HG02571 (cell line): ENCODE measurements around the gene CERK.

Source experiments
- ATAC-seq: cut with Tn5 transposase; IDR thresholded peaks from one replicate; pipeline ENCODE4 v1.9.1; 2021; ENCODE audit warnings: mild to moderate bottlenecking, moderate library complexity; ENCODE audit not compliant: unreplicated experiment

Gene CERK

DNA sequence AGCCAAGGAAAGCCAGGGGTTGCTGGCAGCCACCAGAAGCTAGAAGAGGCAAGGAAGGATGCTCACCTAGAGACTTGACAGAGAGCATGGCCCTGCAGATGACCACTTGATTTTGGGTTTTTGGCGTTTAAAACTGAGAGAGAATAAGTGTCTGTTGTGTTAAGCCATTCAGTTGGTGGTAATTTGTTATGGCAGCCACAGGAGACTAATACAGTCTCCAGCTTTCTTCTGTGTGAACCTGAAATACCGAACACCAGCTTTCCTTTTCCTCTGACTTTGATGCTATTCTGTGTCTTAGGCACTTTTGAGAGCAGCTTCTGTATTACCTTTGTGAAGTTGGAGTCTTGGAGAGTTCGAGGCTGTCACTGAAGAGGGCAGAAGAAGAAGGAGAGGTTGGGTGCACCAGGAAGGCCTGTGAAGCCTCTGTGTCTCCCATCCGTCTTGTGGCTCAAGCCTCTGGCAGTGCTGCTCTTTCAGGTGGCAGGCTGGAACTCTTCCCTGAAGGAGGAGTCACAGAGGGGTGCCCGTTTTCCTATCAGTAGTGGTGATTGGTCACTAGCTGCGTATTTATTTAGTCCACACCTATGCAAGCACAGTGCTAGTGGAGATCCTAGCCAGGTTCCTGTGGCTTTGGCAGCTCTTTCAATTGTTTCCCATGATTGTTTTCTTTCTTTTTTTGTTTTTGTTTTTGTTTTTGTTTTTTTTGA is 26.9 kb upstream of the CERK start:
- ATAC-seq, result no peak

DNA sequence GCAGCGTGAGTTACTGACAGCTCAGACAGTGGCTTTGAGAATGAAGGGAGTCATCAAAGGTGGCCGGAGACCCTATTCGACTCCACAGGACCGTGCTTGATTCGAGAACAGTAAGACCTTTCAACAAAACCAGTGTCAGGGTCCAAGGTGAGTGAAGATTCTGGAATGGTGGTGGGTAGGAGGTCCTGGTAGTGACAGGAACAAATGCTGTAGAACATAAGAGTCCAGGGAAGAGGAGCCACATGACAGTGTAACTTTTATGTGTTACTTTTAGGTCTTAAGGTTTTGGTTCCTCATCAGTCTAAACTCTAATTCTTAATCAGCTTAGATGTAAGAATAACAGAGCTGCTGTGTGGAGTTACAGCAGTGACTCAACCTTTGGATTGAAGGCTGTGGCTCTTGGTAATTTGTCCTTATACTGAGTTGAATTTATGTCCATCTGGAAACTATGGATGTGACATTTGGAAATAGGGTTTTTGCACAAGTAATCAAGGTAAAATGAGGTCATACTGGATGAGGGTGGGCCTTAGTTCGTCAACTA is 26.2 kb upstream of the CERK start:
- no peak for ATAC-seq

DNA sequence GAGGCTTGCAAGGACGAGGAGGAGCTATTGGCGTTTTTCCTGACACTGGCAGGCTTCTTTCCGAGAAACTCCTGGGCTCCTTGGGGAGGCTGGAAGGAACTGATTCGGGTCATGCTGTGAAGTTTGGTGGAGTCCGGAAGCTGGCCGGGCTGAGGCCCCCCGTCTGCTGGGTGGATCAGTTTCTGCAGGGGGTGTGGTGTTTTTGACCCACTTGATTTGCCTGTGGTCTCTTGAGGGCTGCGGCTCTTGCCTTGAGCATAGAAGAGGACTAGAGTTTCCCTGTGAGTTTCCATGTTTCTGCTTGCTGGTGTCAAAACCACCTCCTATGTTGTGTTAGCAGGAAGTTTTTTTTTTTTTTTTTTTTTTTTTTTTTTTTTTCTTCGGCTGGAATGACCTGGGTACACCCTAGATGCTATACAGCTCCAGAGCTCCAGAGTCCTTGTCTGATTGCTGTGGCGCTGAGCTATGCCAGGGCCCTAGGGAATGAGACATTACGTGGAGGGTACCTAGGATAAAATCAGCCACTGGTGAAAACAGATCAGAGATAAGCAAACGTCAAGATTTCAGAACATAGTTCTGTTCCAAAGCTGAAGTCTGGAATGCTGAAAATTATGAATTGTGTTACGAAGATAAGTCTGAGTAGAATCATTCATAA is 25.1 kb upstream of the CERK start:
- peak; percentile 54 for ATAC-seq

DNA sequence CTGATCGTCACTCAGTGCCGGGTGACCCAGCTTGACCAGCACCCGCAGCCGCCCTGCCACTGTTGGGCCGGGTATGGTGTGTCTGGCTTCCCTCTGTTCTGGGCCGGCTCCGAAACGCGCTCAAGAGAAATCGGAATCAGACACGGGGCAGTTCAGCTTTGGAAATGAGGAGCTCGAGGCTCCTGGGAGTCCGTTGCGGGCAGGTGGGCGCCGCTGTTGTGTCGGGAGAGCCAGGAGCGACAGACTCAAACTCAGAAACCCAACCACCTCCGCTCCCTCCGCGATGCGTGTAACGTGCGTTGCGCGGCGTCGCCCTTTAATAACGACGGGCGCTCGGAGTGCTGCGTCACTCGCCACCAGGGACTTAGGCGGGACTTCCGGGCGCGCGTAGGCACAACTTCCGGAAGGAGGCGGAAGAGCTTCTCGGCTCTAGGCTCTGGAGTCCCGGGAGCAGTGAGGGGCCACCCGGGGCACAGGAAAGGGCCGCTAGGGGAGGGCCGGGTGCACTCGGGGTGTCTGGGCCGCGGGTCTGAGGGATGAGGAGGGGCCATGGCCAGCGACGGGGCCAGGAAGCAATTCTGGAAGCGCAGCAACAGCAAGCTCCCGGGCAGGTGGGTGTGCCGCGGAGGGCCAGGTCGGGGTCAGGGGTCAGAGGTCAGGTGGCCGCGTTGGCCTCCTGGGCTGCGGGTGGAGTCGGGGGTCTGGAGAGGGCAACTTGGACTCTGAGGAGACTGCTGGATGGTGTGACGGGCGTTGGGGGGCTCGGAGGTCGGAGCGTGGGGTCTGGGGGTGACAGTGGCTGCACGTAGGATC is 24.4 kb upstream of the CERK start, which contains the start of gene TBC1D22A:
TSS of gene TBC1D22A (plus strand) at position 413 of the 813 bp plus-strand sequence. CDS start at position 550, 137 bp downstream.
- peak; percentile 70 for ATAC-seq

DNA sequence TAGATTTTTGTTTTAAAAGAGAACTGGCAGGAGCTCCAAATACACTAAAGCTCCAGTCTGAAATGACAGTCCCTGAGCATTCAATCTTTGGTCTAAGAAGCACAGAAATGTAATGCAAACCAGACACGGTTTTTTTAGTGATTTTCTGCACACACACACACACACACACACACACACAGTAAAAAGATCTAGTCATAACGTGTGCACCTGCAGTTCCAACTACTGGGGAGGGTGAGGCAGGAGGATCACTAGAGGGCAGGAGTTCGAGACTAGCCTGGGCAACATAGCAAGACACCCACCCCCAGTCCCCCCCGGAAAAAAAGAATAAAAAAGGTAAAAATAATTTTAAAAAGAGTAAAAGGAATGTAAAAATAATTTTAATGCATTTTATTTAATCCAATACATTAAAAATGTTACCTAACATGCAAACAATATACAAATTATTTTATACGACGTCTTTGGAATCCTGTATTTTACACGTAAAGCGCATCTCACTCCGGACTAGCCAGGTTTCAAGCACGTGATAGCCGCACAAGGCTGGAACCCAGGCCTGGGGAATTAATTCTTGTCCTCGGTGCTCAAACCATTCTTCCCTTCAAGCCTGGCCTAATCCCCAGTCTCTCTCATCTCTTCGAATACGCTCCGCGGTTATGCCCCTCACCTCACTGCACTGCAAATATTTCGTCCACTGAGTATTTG is 23.6 kb upstream of the CERK start:
- ATAC-seq, result no peak

DNA sequence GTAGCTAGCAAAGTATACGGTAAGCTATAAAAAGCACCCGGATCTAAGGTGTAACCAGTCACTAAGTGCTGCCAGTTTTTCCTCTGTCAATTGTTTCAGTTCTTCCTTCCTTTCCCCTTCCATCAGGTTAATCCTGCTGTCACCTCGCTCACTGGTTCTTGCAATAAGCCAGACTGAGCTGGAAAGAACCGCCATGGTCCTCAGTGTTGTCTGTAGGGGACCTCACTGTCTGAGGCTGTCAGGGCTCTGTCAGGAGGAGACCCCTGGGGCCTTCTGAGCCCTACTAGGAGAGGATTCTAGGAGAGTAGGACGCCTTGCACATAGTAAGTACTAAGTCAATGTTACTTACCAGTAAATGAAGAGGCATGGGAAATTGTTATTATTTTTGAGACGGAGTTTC is 23.0 kb upstream of the CERK start:
- ATAC-seq, result no peak

DNA sequence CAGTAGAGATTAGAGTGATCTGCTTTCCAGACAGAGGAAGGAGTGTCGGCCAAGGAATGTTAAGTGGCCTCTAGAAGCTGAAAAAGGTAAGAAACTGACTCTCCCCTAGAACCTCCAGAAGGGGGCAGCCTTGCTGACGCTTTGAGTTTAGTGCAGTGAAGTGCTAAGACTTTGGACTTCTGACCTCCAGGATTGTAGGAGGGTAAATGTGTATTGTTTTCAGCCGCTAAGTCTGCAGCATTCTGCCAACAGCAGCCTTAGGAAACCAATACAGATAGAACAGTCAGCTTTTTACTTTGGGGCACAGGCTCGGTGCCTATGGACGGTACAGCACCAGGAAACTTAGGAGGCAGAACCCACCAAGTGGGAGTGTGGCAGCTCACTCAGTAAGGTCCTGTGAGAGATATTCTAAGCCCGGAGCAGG is 20.8 kb upstream of the CERK start:
- ATAC-seq, result no peak

DNA sequence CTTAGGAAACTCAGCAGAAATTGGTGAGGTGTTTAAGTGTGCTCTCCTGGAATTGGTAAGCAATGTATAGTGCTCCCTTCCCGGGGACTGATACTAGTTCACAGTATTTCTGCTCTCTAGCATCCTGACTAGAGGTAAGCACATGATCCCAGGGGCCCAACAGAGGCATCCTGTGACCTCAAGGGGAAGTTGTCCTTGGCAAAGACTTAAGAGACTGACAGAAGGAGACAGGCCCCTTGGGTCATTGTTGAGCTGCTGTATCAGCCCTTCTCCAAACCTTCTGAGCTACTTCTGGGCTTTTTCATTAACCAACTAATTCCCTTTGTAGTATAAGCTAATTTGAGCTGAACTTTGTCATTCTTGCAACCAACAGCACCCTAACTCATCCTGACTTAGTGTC is 20.1 kb upstream of the CERK start:
- no peak for ATAC-seq

DNA sequence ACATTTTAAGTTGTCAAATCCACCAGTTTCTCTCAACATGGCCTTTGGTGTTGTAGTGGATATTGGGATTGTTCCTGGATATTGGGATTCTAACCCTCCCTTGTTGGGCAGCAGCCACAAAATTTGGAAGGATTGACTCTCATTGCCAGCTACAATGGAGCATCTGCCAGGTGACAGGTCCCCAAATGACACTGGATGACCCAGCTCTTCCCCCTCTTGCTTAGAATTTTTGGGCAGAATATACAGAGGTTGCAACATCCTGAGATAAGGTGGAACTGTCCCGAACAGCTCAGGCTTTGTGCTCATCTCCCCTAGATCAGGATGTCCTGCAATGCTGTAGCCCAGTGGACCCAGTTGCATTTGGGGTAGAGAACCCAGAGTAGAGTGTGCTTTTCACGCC is 19.1 kb upstream of the CERK start:
- no peak for ATAC-seq

DNA sequence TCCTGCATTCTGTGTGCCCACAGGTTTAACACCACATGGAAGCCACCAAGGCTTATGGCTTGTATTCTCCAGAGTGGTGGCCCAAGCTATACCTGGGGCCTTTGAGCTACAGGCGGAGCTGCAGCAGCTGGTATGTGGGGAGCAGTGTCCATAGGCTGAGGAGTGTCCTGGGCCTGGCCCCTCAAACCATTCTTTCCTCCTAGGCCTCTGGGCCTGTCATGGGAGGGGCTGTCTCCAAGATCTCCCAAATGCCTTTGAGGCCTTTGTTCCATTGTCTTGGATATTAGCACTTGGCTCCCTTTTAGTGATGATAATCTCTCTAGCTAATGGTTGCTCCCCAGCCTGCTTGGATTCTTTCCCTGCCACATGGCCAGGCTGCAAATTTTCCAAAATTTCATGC is 18.0 kb upstream of the CERK start:
- no peak for ATAC-seq

DNA sequence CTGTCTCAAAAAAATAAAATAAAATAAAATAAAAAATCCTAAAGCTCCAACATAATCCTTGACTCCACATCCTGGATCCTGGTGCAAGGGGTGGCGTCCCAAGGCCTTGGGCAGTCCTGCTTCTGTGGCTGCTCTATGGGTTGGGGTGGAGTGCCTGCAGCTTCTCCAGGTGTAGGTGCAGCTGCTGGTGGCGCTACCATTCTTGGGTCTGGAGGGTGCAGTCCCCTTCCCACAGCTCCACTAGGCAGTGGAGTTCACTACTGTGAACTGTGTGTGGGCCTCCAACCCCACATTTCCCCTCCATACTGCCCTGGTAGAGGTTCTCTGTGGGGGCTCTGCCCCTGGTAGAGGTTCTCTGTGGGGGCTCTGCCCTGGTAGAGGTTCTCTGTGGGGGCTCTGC is 17.5 kb upstream of the CERK start:
- no peak for ATAC-seq

DNA sequence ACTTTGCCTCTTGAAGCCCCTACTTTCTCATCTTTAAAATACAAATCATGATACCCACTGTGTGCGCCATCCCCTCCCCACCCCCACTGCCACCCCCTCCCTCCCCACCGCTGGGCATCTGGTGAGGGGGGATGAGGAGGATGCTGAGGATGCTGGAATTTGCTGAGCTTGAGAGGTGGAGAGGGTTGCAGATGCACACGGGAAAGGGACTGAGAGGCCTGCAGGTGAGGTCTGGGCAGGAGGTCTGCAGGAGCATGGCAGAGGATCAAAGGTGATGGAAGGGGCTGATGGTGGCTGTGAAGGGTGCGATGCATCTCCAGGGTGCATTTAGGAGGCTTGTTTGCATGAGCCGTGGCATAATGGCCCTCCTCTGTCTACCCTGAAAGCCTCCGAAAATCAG is 16.8 kb upstream of the CERK start:
- no peak for ATAC-seq

DNA sequence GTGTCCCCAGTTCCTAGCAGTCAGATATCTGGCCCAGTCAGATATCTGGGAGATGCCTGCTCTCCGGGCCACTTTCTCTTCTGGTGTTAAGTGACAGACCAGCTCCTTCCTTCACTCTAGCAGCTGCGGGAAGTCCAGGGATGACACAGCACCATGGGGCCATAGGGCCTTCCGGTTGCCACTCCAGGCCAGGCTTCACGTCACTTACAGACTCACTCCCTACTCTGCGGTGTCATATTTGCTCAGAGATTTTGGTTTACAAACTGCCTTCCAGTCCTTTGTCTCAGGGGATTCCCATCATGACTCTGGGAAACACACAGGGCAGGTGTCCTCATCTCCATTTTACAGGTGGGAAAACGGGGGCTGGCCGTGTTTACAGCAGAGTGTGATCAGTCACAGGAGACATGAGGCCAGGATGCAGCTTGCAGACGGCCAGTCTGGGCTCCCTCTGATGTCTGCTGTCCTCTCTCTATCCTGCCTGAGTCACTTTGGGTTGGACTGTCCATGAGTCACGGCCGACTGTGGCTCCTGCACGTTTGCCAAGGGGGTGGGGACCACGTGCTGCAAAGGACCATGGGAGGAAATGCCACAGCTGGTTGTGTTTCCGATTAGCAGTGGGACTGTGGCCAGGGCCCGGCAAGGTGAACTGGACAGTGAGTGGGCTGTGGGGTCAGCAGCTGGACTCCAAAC is 16.2 kb upstream of the CERK start:
- ATAC-seq, result no peak

DNA sequence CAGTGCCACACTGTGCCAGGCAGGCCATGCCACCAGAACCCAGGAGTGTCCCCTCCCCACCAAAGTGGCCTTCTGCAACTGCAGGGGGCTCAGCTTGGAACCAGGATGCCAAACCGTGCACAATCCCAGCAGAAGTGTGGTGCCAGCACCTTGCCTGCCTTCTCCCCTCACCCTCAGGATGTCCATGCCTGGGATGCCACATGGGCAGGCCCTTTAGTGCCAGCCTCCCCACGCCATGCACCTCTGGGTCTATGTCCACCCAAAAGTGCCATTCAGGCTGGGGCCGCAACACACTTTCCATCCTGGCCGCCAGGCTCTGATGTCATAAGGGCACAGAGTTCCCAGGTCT is 15.7 kb upstream of the CERK start:
- no peak for ATAC-seq

DNA sequence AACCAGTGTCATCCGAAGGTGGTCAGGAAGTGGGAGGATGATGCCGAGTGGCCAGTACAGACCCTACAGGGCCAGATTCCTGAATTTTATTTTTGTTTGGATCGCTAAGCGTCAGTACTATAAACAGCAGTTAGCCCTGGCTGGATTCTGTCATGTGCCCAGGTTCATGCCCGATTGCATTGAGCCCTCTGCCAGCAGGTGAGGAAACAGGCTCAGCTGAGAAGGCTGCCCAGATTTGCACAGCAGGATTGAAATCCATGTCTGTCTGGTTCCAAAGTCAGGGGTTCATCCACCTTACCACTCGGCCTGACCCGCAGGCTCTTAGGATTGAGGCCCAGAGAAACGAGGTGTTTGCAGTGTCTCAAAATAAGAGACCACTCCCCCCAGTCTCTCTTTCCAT is 15.3 kb upstream of the CERK start:
- no peak for ATAC-seq

DNA sequence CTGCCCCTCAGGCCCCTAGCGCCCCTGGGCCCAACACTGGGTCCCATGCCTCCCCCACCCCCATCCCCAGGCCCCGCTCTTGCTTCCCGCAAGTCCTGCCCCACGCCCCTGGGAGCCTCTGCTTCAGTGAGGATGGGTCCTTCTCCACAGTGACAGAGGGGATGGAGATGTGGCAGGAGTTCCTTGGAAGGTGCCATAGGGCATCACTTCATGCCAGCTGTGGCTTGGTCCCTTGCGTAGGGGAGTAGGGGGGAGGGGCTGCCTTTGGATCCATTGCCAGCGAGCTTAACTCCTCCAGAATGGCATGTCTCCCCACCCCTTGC is 14.9 kb upstream of the CERK start:
- ATAC-seq, result no peak

DNA sequence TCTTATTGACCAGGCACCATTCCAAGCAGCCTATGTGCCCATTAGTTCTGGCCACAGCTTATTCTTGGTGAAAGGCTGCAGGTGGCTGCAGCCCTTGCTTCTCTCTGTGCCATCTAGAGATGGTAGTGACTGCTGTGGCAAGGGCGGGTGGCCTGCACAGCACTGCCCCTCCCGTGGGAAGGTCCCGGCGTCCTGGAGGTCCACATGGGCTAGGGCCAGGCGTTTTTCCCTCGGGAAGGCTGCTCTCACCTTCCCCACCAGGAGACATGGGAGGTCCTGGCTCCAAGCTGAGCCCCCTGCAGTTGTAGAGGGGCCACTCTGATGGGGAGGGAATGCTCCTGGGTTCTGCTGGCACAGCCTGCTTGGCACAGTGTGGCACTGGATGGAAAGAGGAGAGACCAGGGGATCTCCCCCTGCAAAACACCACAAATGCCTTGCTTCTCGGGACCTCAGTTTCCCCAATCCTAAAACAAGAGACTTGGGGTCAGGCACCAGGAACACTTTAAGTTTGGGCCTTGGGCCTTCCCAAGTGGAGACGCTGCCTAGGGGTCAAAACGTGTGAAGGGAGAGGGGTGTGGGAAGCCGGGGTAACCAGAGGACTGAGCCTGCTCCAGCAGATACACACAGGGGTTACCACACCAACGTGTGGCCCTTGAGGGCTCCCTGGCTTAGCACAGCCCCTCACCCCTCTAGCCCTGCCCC is 14.4 kb upstream of the CERK start:
- no peak for ATAC-seq

DNA sequence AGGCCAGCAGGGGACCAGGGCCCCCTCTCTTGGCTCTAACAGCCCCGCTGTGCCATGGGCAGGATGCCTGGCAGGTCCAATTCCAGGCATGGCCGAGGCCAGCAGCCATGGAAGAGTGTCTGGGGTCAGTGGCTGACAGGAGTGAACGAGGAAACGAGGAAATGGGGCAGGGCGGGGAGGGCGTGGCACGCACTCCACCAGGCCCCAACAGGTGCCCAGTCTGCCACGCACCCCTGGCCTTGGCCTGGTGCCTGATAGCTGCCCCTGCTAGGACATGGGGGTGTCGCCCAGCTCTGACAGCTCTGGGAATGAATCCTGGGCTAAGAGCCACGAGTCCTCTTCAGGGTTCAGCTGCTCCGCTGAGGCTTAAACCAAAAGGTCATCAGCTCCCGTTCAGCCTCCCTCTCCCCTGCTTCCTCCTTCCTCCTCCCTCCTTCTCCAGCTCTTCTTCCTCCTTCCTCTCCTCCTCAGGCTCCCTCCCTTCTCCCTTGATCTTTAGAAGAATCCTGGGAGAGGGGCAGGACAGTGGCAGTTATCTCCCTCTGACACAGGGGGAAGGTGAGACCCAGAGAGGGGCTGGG is 12.9 kb upstream of the CERK start:
- ATAC-seq, result no peak

DNA sequence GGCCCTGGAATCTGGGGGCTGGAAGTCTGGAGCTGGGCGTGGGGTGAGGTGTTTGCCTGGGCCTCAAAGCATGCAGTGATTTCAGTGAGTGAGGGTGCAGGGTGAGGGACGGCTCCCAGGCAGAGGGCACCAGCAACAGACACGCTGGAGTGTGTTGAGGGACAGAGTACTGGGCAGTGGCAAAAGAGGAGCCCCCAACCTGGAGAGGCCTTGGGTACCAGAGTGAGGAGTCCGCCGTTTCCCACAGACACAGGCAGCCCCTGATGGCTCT is 12.4 kb upstream of the CERK start:
- no peak for ATAC-seq
